Heart right ventricle (tissue), 16 donors: ENCODE data around the gene ADAMTS17. TPM values are rescaled to one million over a fixed set of nuclear protein-coding genes. Genes with fewer than 3 reads are reported as not detected.

ENCODE experiments used
- ATAC-seq, 8 donors: fragments of 200-7000 bp; cut with Tn5 transposase; one replicate each; pipeline ENCODE4 v1.9.1; 2020; ENCODE audit warnings: mild to moderate bottlenecking in 8 of 8, moderate library complexity in 8 of 8, moderate number of reproducible peaks in 1 of 8
- DNase-seq, 2 donors: peaks; one replicate each; pipeline ENCODE4 v3.0.0-alpha.2; 2020
- H3K27ac ChIP-seq, 10 donors: fragments of 200-600 bp; sonication (generic) in 2 of 10; one replicate each; pipeline versions ENCODE4 v1.5.0 to v1.8.0; 2020 to 2022; ENCODE audit warnings: mild to moderate bottlenecking in 3 of 10
- H3K27me3 ChIP-seq, 7 donors: fragments of 200-600 bp; one replicate each; pipeline ENCODE4 v1.8.0; 2021 to 2022; ENCODE audit warnings: mild to moderate bottlenecking in 2 of 7
- H3K36me3 ChIP-seq, 9 donors: fragments of 200-600 bp; sonication (generic) in 1 of 9; one replicate each; pipeline versions ENCODE4 v1.5.0 to v1.8.0; 2020 to 2022; ENCODE audit warnings: mild to moderate bottlenecking in 2 of 9
- H3K4me1 ChIP-seq, 9 donors: fragments of 200-600 bp; sonication (generic) in 1 of 9; one replicate each; pipeline versions ENCODE4 v1.5.0 to v1.8.0; 2020 to 2022; ENCODE audit warnings: mild to moderate bottlenecking in 4 of 9
- H3K4me3 ChIP-seq, 10 donors: fragments of 200-600 bp; sonication (generic) in 2 of 10; one replicate each; pipeline versions ENCODE4 v1.5.0 to v1.8.0; 2020 to 2022; ENCODE audit warnings: mild to moderate bottlenecking in 7 of 10, moderate library complexity in 2 of 10
- H3K9me3 ChIP-seq, 11 donors: fragments of 200-600 bp in 10 of 11; sonication (generic) in 2 of 11; one replicate each; pipeline versions ENCODE4 v1.5.0 to v1.8.0; 2013 to 2022; ENCODE audit warnings: mild to moderate bottlenecking in 2 of 11, control low read depth in 1 of 11, moderate library complexity in 1 of 11
- CTCF ChIP-seq, 9 donors: fragments of 200-600 bp; sonication (generic) in 2 of 9; IDR thresholded peaks; one replicate each; pipeline versions ENCODE4 v1.5.0 to v1.8.0; 2021 to 2022; ENCODE audit warnings: antibody characterized with exemption in 9 of 9, mild to moderate bottlenecking in 5 of 9, moderate library complexity in 1 of 9
- WGBS, 2 donors: extraction: QIAGEN DNeasy Blood & Tissue Kit; methylation state at CpG; one replicate each; pipeline ENCODE4 v1.1.7; 2013; ENCODE audit warnings: inconsistent platforms in 1 of 2; 5-methylcytosine and 5-hydroxymethylcytosine counted together
- intact Hi-C, 10 donors: fragments of 100-400 bp; cut with DNase I; formaldehyde crosslinking; loops; one replicate each; pipeline versions ENCODE4 v1.11.1 to v1.14.2; 2022
- polyA plus RNA-seq, 2 donors: library from polyadenylated mRNA; stranded (reverse); fragments of 200-250 nt; gene quantifications; one replicate each; pipeline ENCODE4 v1.2.3, GENCODE V29; 2013
- total RNA-seq, 10 donors: library from RNA; stranded (reverse); fragmentation: NEBNext Ultra II Directional in 3 of 10; extraction: Animal tissue kit (Norgen Biotek cat#: 25700) in 3 of 10; gene quantifications; one replicate each; pipeline versions ENCODE4 v1.2.1 to v1.2.4, GENCODE V29; 2021 to 2023
- donor health status: Arrhythmogenic right ventricular cardiomyopathy.
- donor health status: ischemic (EF 13 %, LVEDD 7.1; RV severe dilation, severe dysfunction).
- donor health status: healthy with polysubstance abuse.
- donor health status: DM: no; HTN: yes; CAD: no.
- donor health status: DM: no; HTN: no; CAD: no.
- donor health status: ischemic (EF 25% LVEDD 6.9; RV normal size, moderate dysfunction).
- donor health status: ischemic (EF 25% LVEDD 5.7; RV mildly dilated, moderate dysfunction).
- donor health status: healthy.
- donor health status: DM: yes; HTN: yes; CAD: no.
- donor health status: Ischemic cardiomyopathy.
- donor health status: ischemic (EF 35%, LVEDD 5.7; RV mildly dilated, moderate dysfunction).
- donor health status: nonischemic (EF 11% LVEDD 7.7; RV severe dilation, severe dysfunction).
- donor health status: DM: yes; HTN: yes; CAD: no.
- donor health status: PGD.
- donor health status: ischemic (EF 29% LVEDD 5.4; RV normal size, mild dysfunction).
- donor health status: nonischemic (EF 23%, LVEDD 6.1; RV moderate dilation, normal function).

Gene ADAMTS17
- total and polyA plus RNA-seq, 12 donors, result 0.47 to 5.0 (median 1.2) TPM

GRCh38 chr15:100297812-100298211, 44.0 kb downstream of the ADAMTS17 start:
- TF ChIP-seq CTCF (IDR thresholded peaks at IDR 0.05), result no peak
- WGBS, 2 donors, result 70 to 72% methylated on average over 9 of the region's 9 CpGs
- intact Hi-C loops, result no loop called here
- ATAC-seq (no peak), DNase-seq (no peak)
- H3K27ac ChIP-seq, result no peak overlapping the region
- H3K36me3 ChIP-seq, result no peaks in the 10 kb centered on the region
- H3K4me1 ChIP-seq, result no peaks in the 10 kb centered on the region
- no peaks in the 10 kb centered on the region for H3K27me3 ChIP-seq
- H3K4me3 ChIP-seq, result no peak overlapping the region
- H3K9me3 ChIP-seq, result peaks cover 0 to 24% (median 5%) of the 10 kb centered on the region in 11 donors

- TF ChIP-seq CTCF (IDR thresholded peaks at IDR 0.05), result no peak
- Histone ChIP-seq H3K27ac (no peak overlapping the region), H3K27me3 (no peaks in the 10 kb centered on the region), H3K36me3 (no peaks in the 10 kb centered on the region), H3K9me3 (peaks cover 0 to 19% (median 5%) of the 10 kb centered on the region in 11 donors), H3K4me1 (no peaks in the 10 kb centered on the region), H3K4me3 (no peak overlapping the region)
- intact Hi-C loops, result no loop called here
- 96% methylated on average over 8 of the region's 8 CpGs for WGBS, 2 donors
- ATAC-seq (no peak), DNase-seq (no peak)
Observed at GRCh38 chr15:100295939-100296565, 45.7 kb downstream of the ADAMTS17 start.

- TF ChIP-seq CTCF (IDR thresholded peaks at IDR 0.05), result no peak
Observed at GRCh38 chr15:100292010-100292409, 49.8 kb downstream of the ADAMTS17 start.

GRCh38 chr15:100291106-100291505, 50.7 kb downstream of the ADAMTS17 start:
- H3K27me3 ChIP-seq, result no peaks in the 10 kb centered on the region
- DNase-seq (no peak), ATAC-seq (no peak)
- TF ChIP-seq CTCF (IDR thresholded peaks at IDR 0.05), result no peak
- H3K9me3 ChIP-seq, result peaks cover 0 to 12% (median 0%) of the 10 kb centered on the region in 11 donors
- H3K36me3 ChIP-seq, result no peaks in the 10 kb centered on the region
- no peak overlapping the region for H3K27ac ChIP-seq
- H3K4me3 ChIP-seq, result no peak overlapping the region
- WGBS, 2 donors, result 57 to 58% methylated on average over 2 of the region's 2 CpGs
- intact Hi-C loops, result no loop called here
- H3K4me1 ChIP-seq, result no peaks in the 10 kb centered on the region

More at GRCh38 chr15:100292010-100292409, 49.8 kb downstream of the ADAMTS17 start:
- 95 to 96% methylated on average over 35 of the region's 35 CpGs for WGBS, 2 donors
- H3K27me3 ChIP-seq, result no peaks in the 10 kb centered on the region
- no peak overlapping the region for H3K27ac ChIP-seq
- no peak overlapping the region for H3K4me3 ChIP-seq
- DNase-seq, result no peak
- H3K36me3 ChIP-seq, result no peaks in the 10 kb centered on the region
- ATAC-seq, result no peak
- intact Hi-C loops, result no loop called here
- no peaks in the 10 kb centered on the region for H3K4me1 ChIP-seq
- peaks cover 0 to 12% (median 0%) of the 10 kb centered on the region in 11 donors for H3K9me3 ChIP-seq
